Uterus (tissue), 4 donors: Measurements from ENCODE around the gene HRH2. TPM values are rescaled to one million over a fixed set of nuclear protein-coding genes. Genes with fewer than 3 reads are reported as not detected.

ENCODE experiments used
- DNase-seq, 2 donors: peaks; one replicate each; pipeline ENCODE4 v3.0.0-alpha.2; 2019 to 2020
- H3K27ac ChIP-seq, 2 donors: fragments of 200-600 bp; sonication (generic); 1 replicate in 1 of 2; 2 replicates in 1 of 2; pipeline ENCODE4 v1.5.1; 2016 to 2018
- H3K27me3 ChIP-seq, 2 donors: fragments of 200-600 bp; sonication (generic); one replicate each; pipeline ENCODE4 v1.5.1; 2018 to 2019; ENCODE audit warnings: control low read depth in 1 of 2
- H3K36me3 ChIP-seq, 2 donors: fragments of 200-600 bp; sonication (generic); one replicate each; pipeline ENCODE4 v1.5.1; 2019; ENCODE audit warnings: control low read depth in 1 of 2
- H3K4me1 ChIP-seq, 2 donors: fragments of 200-600 bp; sonication (generic); one replicate each; pipeline ENCODE4 v1.5.1; 2018 to 2019; ENCODE audit warnings: control low read depth in 1 of 2
- H3K4me3 ChIP-seq, 2 donors: fragments of 200-600 bp; sonication (generic); 1 replicate in 1 of 2; 2 replicates in 1 of 2; pipeline ENCODE4 v1.5.1; 2018 to 2019; ENCODE audit warnings: mild to moderate bottlenecking in 1 of 2
- H3K9me3 ChIP-seq, 2 donors: fragments of 200-600 bp; sonication (generic); one replicate each; pipeline ENCODE4 v1.5.1; 2019; ENCODE audit warnings: control low read depth in 1 of 2
- POLR2A ChIP-seq, 2 donors: fragments of 450-650 bp; IDR thresholded peaks; one replicate each; pipeline ENCODE4 v1.6.1; 2016; ENCODE audit warnings: antibody characterized with exemption in 2 of 2, mild to moderate bottlenecking in 1 of 2, moderate library complexity in 1 of 2
- intact Hi-C: fragments of 100-400 bp; cut with DNase I; formaldehyde crosslinking; loops from one replicate; pipeline ENCODE4 v1.15.1; 2023; ENCODE audit warnings: low total_unique reads
- total RNA-seq, 4 donors: library from RNA; depleted of rRNA in 3 of 4; stranded (reverse); fragments of >200 nt in 3 of 4; gene quantifications; one replicate each; pipeline versions ENCODE4 v1.1.0 to v1.2.4, GENCODE V29; 2014 to 2023
- TF ChIP-seq, protein P1 (sequence below), 4 experiments: fragments of 200-600 bp in 2 of 4; fragments of 450-650 bp in 2 of 4; sonication (generic) in 2 of 4; IDR thresholded peaks; one replicate each; pipeline ENCODE4 v1.5.1; 2016 to 2019; ENCODE audit warnings: antibody characterized with exemption in 4 of 4, mild to moderate bottlenecking in 2 of 4, moderate library complexity in 1 of 4
- donor health status: DM: yes; HTN: yes; CAD: no.

The HRH2 gene
- total RNA-seq, 4 donors from 2014 or later = 0.51 to 4.4 (median 4.1) TPM; not detected in 1

GRCh38 chr5:175738126-175738525, 80.3 kb downstream of the HRH2 start:
- no peak for TF ChIP-seq POLR2A (IDR thresholded peaks at IDR 0.05)
- TF ChIP-seq, protein P1, sequence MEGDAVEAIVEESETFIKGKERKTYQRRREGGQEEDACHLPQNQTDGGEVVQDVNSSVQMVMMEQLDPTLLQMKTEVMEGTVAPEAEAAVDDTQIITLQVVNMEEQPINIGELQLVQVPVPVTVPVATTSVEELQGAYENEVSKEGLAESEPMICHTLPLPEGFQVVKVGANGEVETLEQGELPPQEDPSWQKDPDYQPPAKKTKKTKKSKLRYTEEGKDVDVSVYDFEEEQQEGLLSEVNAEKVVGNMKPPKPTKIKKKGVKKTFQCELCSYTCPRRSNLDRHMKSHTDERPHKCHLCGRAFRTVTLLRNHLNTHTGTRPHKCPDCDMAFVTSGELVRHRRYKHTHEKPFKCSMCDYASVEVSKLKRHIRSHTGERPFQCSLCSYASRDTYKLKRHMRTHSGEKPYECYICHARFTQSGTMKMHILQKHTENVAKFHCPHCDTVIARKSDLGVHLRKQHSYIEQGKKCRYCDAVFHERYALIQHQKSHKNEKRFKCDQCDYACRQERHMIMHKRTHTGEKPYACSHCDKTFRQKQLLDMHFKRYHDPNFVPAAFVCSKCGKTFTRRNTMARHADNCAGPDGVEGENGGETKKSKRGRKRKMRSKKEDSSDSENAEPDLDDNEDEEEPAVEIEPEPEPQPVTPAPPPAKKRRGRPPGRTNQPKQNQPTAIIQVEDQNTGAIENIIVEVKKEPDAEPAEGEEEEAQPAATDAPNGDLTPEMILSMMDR (IDR thresholded peaks at IDR 0.05) = no peak
- Histone ChIP-seq H3K27me3 (no peaks in the 10 kb centered on the region), H3K4me1 (no peaks in the 10 kb centered on the region), H3K4me3 (no peak overlapping the region), H3K27ac (no peak overlapping the region), H3K36me3 (no peaks in the 10 kb centered on the region), H3K9me3 (no peaks in the 10 kb centered on the region)
- DNase-seq = no peak
- intact Hi-C loops = no loop called here

DNA sequence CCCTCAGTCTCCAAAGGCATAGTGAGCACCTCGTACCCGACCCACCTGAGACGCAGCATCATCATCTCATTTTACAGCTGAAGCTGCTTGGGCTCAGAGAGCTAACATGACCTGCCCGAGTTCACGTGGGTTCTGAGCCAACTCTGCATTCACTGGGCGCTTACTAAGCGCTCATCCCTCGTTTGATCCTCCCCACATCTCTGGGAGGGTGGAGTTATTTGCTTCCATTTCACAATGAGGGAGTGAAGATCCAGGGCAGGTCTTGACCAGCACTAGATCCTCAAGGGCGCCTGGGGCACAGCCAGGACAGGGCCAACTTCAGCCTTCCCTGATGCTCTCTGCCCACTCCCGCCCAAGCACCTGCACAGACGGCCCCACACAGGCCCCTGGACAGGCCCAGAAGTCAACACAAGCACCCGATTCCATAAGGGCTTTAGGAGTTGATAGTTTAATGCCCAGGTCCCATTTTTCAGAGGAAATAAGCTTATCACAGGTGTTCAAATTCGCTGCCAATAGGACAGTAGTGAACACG, 80.8 kb downstream of the HRH2 start:
- no peak overlapping the region for H3K4me3 ChIP-seq
- no peak for DNase-seq
- TF ChIP-seq POLR2A (IDR thresholded peaks at IDR 0.05) = no peak
- TF ChIP-seq, protein P1 (IDR thresholded peaks at IDR 0.05) = no peak
- intact Hi-C loops = no loop called here
- no peaks in the 10 kb centered on the region for H3K4me1 ChIP-seq
- no peak overlapping the region for H3K27ac ChIP-seq
- no peaks in the 10 kb centered on the region for H3K9me3 ChIP-seq
- H3K27me3 ChIP-seq = no peaks in the 10 kb centered on the region
- H3K36me3 ChIP-seq = no peaks in the 10 kb centered on the region

- DNase-seq = no peak
- Histone ChIP-seq H3K36me3 (no peaks in the 10 kb centered on the region), H3K27me3 (no peaks in the 10 kb centered on the region), H3K9me3 (no peaks in the 10 kb centered on the region), H3K27ac (no peak overlapping the region), H3K4me1 (no peaks in the 10 kb centered on the region), H3K4me3 (no peak overlapping the region)
- intact Hi-C loops = no loop called here
- TF ChIP-seq, protein P1 (IDR thresholded peaks at IDR 0.05) = no peak
- TF ChIP-seq POLR2A (IDR thresholded peaks at IDR 0.05) = no peak
Observed at GRCh38 chr5:175740014-175740413, 82.1 kb downstream of the HRH2 start.

DNA sequence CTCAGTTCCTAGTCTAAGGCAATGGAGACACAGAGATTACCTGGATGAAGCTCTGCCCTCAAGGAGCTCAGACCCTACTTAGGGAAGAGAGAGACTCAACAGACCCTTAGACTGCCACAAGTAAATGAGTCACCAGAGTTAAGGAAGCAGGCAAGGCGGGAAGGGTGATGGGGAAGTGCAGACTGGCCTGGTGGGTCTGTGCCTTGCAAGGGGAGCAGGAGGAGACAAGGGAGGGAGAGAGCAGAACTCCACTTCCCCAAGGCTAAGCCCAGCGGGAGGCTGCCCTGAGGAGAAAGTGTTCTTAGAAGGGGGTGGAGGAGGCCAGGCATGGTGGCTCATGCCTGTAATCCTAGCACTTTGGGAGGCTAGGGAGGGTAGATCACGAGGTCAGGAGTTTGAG, 83.7 kb downstream of the HRH2 start:
- intact Hi-C loops = no loop called here
- no peak overlapping the region for H3K27ac ChIP-seq
- DNase-seq = no peak
- no peaks in the 10 kb centered on the region for H3K36me3 ChIP-seq
- no peaks in the 10 kb centered on the region for H3K9me3 ChIP-seq
- H3K4me3 ChIP-seq = no peak overlapping the region
- H3K27me3 ChIP-seq = no peaks in the 10 kb centered on the region
- no peak for TF ChIP-seq POLR2A (IDR thresholded peaks at IDR 0.05)
- TF ChIP-seq, protein P1 (IDR thresholded peaks at IDR 0.05) = no peak
- H3K4me1 ChIP-seq = no peaks in the 10 kb centered on the region

- H3K36me3 ChIP-seq = no peaks in the 10 kb centered on the region
- no peak overlapping the region for H3K4me3 ChIP-seq
- H3K4me1 ChIP-seq = no peaks in the 10 kb centered on the region
- DNase-seq = no peak
- intact Hi-C loops = no loop called here
- no peaks in the 10 kb centered on the region for H3K27me3 ChIP-seq
- no peaks in the 10 kb centered on the region for H3K9me3 ChIP-seq
- TF ChIP-seq, protein P1 (IDR thresholded peaks at IDR 0.05) = no peak
- no peak for TF ChIP-seq POLR2A (IDR thresholded peaks at IDR 0.05)
- H3K27ac ChIP-seq = no peak overlapping the region
Observed at GRCh38 chr5:175742290-175742994, 84.6 kb downstream of the HRH2 start.
